NCI-H2196 treated with DMSO at 0.1 percent for 48 hours (cell line): ENCODE data around the gene ARMH3.

Source experiments
- DNase-seq: peaks from one replicate; lab custom pipeline; 2025; ENCODE audit not compliant: unreplicated experiment; lab: John Stamatoyannopoulos, UW

ARMH3 gene

GRCh38 chr10:101803511-101803910 is 252.5 kb downstream of the ARMH3 start:
- no peak for DNase-seq

GRCh38 chr10:101797403-101798059 is 258.4 kb downstream of the ARMH3 start:
- no peak for DNase-seq
